Prostate gland (tissue), 2 donors: ENCODE results near the gene GNG5. TPM values are rescaled to one million over a fixed set of nuclear protein-coding genes. Genes with fewer than 3 reads are reported as not detected.

Experiments used
- DNase-seq: peaks from one replicate; pipeline ENCODE4 v3.0.0-alpha.2; 2019; ENCODE audit warnings: low spot score
- H3K27ac ChIP-seq, 2 donors: fragments of 200-600 bp; sonication (generic); 2 replicates each; pipeline ENCODE4 v1.5.1; 2017 to 2019
- H3K27me3 ChIP-seq: fragments of 200-600 bp; sonication (generic); replicated peaks from 2 replicates; pipeline ENCODE4 v1.5.1; 2019; ENCODE audit not compliant: insufficient read depth
- H3K36me3 ChIP-seq, 2 donors: fragments of 200-600 bp; sonication (generic); 1 replicate in 1 of 2; 2 replicates in 1 of 2; pipeline versions ENCODE4 v1.5.1 to v1.8.1; 2017 to 2019
- H3K4me1 ChIP-seq: fragments of 200-600 bp; sonication (generic); replicated peaks from 2 replicates; pipeline ENCODE4 v1.5.1; 2019
- H3K4me3 ChIP-seq, 2 donors: fragments of 200-600 bp; sonication (generic); 2 replicates each; pipeline ENCODE4 v1.5.1; 2017 to 2019
- H3K9me3 ChIP-seq: fragments of 200-600 bp; sonication (generic); 2 replicates; pipeline ENCODE4 v1.5.1; 2017
- POLR2A ChIP-seq: fragments of 450-650 bp; IDR thresholded peaks from one replicate; pipeline ENCODE4 v1.6.1; 2016; ENCODE audit warnings: antibody characterized with exemption, mild to moderate bottlenecking
- POLR2AphosphoS5 ChIP-seq: sonication (generic); formaldehyde crosslinking; IDR thresholded peaks from one replicate; pipeline ENCODE4 v1.6.1; 2017; ENCODE audit warnings: antibody characterized with exemption
- WGBS: methylation state at CpG from one replicate; pipeline ENCODE4 v1.1.5; 2018; 5-methylcytosine and 5-hydroxymethylcytosine counted together
- intact Hi-C: fragments of 100-400 bp; cut with DNase I; formaldehyde crosslinking; loops from one replicate; pipeline ENCODE4 v1.14.2; 2022
- total RNA-seq, 2 donors: library from RNA; depleted of rRNA; stranded (reverse); fragments of >200 nt; gene quantifications; one replicate each; pipeline ENCODE4 v1.1.0, GENCODE V29; 2016
- TF ChIP-seq, protein P1 (sequence below), 4 experiments: fragments of 200-600 bp in 2 of 4; fragments of 450-650 bp in 2 of 4; sonication (generic) in 2 of 4; IDR thresholded peaks; 1 replicate in 3 of 4; 2 replicates in 1 of 4; pipeline ENCODE4 v1.5.1; 2016 to 2019; ENCODE audit warnings: antibody characterized with exemption in 4 of 4, mild to moderate bottlenecking in 2 of 4, moderate library complexity in 2 of 4

Gene GNG5
- total RNA-seq, 2 donors from 2014 or later, result 111 to 116 TPM

DNA sequence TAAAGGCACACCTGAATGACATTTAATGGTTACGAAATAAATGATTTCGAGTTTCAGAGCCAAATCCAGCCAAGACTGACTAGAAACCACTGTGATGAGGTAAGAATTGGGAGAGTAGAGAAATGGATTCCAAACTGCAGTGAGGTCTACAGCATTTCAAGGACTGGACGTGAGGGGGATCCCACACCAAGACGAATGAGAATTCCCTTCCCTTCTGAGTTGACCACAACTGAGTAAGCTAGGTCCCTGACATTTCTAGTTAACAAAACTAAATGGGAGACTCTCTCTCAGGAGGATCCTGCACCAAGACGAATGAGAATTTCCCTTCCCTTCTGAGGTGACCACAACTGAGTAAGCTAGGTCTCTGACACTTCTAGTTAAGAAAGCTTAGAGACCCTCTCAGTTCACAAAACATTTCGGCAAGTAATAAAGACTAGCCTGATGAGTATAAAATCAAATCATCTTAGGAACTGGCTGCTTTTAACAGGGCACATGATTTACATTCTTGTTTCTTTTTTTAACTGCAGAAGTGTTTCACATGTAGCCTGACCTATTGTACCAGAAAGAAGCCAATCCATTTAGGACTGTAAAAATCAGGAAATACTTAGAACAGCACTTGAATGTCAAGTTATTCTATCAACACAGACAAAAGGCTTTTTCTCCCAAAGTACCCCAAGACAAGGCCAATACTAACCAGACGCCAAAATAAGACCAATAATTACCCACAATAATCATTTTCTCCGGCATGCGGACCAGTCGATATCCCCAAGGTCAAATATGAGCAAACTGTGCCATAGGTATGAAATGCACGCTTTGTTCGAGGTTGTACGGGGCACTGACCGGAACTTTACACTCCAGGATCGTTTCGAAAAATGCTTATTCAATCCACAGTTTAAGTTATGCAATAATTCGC lies 1.5 kb downstream of the GNG5 start:
- 4% methylated on average over 17 of the region's 17 CpGs for WGBS
- peak overlapping the region; percentile 95 to 96 for H3K27ac ChIP-seq
- H3K4me1 ChIP-seq, result peaks cover 2% of the 10 kb centered on the region
- no peaks in the 10 kb centered on the region for H3K36me3 ChIP-seq
- no peak for DNase-seq
- intact Hi-C loops, result loop anchor here (5.0 kb wide), 1 partner anchor 67 kb away; the partner anchor contains the start of gene CTBS
- no peaks in the 10 kb centered on the region for H3K27me3 ChIP-seq
- TF ChIP-seq POLR2A, result no peak
- no peak for TF ChIP-seq POLR2AphosphoS5
- TF ChIP-seq, protein P1, sequence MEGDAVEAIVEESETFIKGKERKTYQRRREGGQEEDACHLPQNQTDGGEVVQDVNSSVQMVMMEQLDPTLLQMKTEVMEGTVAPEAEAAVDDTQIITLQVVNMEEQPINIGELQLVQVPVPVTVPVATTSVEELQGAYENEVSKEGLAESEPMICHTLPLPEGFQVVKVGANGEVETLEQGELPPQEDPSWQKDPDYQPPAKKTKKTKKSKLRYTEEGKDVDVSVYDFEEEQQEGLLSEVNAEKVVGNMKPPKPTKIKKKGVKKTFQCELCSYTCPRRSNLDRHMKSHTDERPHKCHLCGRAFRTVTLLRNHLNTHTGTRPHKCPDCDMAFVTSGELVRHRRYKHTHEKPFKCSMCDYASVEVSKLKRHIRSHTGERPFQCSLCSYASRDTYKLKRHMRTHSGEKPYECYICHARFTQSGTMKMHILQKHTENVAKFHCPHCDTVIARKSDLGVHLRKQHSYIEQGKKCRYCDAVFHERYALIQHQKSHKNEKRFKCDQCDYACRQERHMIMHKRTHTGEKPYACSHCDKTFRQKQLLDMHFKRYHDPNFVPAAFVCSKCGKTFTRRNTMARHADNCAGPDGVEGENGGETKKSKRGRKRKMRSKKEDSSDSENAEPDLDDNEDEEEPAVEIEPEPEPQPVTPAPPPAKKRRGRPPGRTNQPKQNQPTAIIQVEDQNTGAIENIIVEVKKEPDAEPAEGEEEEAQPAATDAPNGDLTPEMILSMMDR (IDR thresholded peaks at IDR 0.05), result no peak
- no peaks in the 10 kb centered on the region for H3K9me3 ChIP-seq
- peak overlapping the region; percentile 59 to 83 for H3K4me3 ChIP-seq

DNA sequence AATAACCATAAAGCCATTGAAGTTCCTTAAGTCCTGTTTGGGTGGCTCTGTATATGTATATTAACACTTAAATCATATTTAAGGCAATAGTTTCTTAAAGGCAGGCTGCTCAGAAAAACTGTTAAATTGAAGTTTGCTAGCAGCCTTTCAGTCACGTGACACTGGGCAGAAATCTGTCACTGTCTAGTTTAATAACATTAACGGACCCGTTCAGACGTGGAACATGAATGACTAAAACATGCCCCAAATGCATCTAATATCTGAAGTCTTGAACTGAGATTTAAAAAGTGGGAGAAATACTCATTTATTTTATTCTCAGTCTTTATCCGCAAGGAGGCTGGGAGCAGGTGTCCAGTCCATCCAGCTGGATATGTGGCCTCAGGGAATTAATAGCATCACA lies 3.5 kb downstream of the GNG5 start:
- Histone ChIP-seq H3K36me3 (no peaks in the 10 kb centered on the region), H3K4me1 (peaks cover 2% of the 10 kb centered on the region), H3K27me3 (no peaks in the 10 kb centered on the region), H3K9me3 (no peaks in the 10 kb centered on the region), H3K4me3 (no peak overlapping the region), H3K27ac (no peak overlapping the region)
- intact Hi-C loops, result no loop called here
- DNase-seq, result no peak
- TF ChIP-seq, protein P1 (IDR thresholded peaks at IDR 0.05), result no peak
- no peak for TF ChIP-seq POLR2AphosphoS5
- TF ChIP-seq POLR2A, result no peak
- WGBS, result 50% methylated on average over 5 of the region's 5 CpGs

DNA sequence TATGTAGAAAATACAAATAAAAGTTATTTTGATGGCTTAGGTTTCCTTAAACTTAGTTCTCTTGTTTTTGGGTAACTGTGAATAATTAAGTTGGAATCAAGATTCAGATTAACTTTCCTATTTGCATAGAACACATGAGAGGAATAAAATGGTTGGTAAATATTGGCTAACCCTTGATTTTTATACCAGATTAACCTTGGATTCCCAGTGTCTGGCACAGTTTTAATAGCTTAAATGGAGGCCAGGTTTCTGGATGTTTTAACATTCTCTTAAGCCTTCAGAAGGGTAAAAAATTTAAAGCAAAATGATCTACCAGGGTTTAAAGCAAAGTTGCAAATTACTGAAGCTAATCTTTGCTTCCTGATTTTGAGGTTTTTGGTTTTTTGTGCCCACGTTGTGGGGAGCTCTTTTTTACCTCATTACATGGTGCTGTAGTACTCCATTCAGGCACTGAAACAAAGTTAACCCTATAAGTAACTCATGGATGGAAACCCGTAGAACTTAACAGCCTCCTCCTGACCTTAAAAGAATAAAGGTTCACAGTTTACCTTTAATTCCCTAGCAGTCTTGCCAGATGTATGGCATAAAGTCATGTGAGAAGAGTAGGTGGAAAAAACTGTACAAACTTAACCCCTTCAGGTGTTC lies 8.6 kb downstream of the GNG5 start:
- Histone ChIP-seq H3K4me3 (no peak overlapping the region), H3K27me3 (no peaks in the 10 kb centered on the region), H3K9me3 (no peaks in the 10 kb centered on the region), H3K4me1 (no peaks in the 10 kb centered on the region), H3K27ac (no peak overlapping the region), H3K36me3 (no peaks in the 10 kb centered on the region)
- intact Hi-C loops, result no loop called here
- TF ChIP-seq, protein P1 (IDR thresholded peaks at IDR 0.05), result no peak
- TF ChIP-seq POLR2A (no peak), POLR2AphosphoS5 (no peak)
- no peak for DNase-seq
- WGBS, result 49% methylated on average over 2 of the region's 2 CpGs

DNA sequence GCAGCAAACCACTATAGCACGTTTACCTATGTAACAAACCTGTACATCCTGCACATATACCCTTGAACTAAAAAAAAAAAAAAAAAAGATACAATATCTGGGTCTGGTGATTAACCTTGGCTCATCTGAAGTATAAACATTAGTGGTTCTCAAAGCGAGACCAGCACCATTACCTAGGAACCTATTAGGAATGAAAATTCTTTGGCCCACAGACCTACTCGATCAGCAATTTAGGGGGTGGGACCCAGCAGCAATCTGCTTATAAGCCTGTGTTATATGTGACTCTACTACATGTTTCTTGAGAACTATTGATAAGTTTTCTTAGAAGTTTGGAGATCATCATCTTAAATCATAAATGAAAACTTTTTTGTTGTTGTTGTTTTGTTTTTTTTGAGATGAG lies 9.9 kb downstream of the GNG5 start:
- H3K36me3 ChIP-seq, result no peaks in the 10 kb centered on the region
- no peaks in the 10 kb centered on the region for H3K9me3 ChIP-seq
- H3K4me3 ChIP-seq, result no peak overlapping the region
- 85% methylated on average over 3 of the region's 3 CpGs for WGBS
- H3K4me1 ChIP-seq, result no peaks in the 10 kb centered on the region
- no peak for DNase-seq
- no peak overlapping the region for H3K27ac ChIP-seq
- intact Hi-C loops, result no loop called here
- H3K27me3 ChIP-seq, result no peaks in the 10 kb centered on the region
- TF ChIP-seq POLR2AphosphoS5 (no peak), POLR2A (no peak)
- TF ChIP-seq, protein P1 (IDR thresholded peaks at IDR 0.05), result no peak
